OCI-LY7 (cell line): ENCODE results near the gene PHACTR1. TPM values are rescaled to one million over a fixed set of nuclear protein-coding genes. Genes with fewer than 3 reads are reported as not detected.
"Not testable (repeated sequence)": the region's sequence is repeated elsewhere in the genome, so short reads cannot be mapped to it uniquely, and the experiment has no call there.

Experiments used
- BruUV-seq: library from RNA; stranded (reverse); fragments of 400-500 nt; replicated peaks from 2 replicates; lab custom pipeline; 2021; lab: Mats Ljungman, UMichigan
- CTCF ChIA-PET: fragments of 300-600 bp; sonication (Branson Sonifier 250); formaldehyde crosslinking; loops from one replicate; lab custom pipeline; 2022; ENCODE audit warnings: antibody characterized with exemption; ENCODE audit not compliant: unreplicated experiment; lab: Charles Lee
- POLR2A ChIA-PET: fragments of 300-600 bp; sonication (Branson Sonifier 250); formaldehyde crosslinking; loops from one replicate; lab custom pipeline; 2022; ENCODE audit warnings: antibody characterized with exemption; lab: Charles Lee
- DNase-seq: peaks from one replicate; pipeline ENCODE4 v3.0.0-alpha.2; 2015; ENCODE audit warnings: low spot score
- H2AFZ ChIP-seq: fragments of 200-600 bp; sonication (generic), shearing (Covaris generic); 2 replicates; pipeline ENCODE4 v1.6.1; 2014; ENCODE audit warnings: mild to moderate bottlenecking, antibody characterized with exemption, low read length, moderate library complexity
- H3K27ac ChIP-seq: fragments of 200-600 bp; sonication (generic); 2 replicates; pipeline ENCODE4 v1.5.1; 2014; ENCODE audit warnings: mixed run types, low read depth, mild to moderate bottlenecking, moderate library complexity, low read length, inconsistent platforms; ENCODE audit not compliant: poor library complexity, severe bottlenecking
- H3K36me3 ChIP-seq: fragments of 200-600 bp; sonication (generic); 2 replicates; pipeline ENCODE4 v1.6.1; 2014; ENCODE audit warnings: mild to moderate bottlenecking, antibody characterized with exemption, low read length, moderate library complexity, mixed read lengths; ENCODE audit not compliant: insufficient read depth
- H3K4me1 ChIP-seq: fragments of 200-600 bp; sonication (generic); 2 replicates; pipeline ENCODE4 v1.5.1; 2014; ENCODE audit warnings: mild to moderate bottlenecking, low read length; ENCODE audit not compliant: insufficient read depth, poor library complexity, severe bottlenecking
- H3K4me2 ChIP-seq: fragments of 200-600 bp; sonication (generic); 2 replicates; pipeline ENCODE4 v1.6.1; 2014; ENCODE audit warnings: mild to moderate bottlenecking, low read length
- H3K4me3 ChIP-seq: fragments of 200-600 bp; sonication (generic); 2 replicates; pipeline ENCODE4 v1.5.1; 2014; ENCODE audit warnings: mild to moderate bottlenecking, low read depth, low read length; ENCODE audit not compliant: poor library complexity, severe bottlenecking
- H3K79me2 ChIP-seq: fragments of 200-600 bp; sonication (generic); 2 replicates; pipeline ENCODE4 v1.6.1; 2016; ENCODE audit warnings: low read depth, mild to moderate bottlenecking, low read length, moderate library complexity, mixed read lengths; ENCODE audit not compliant: insufficient read depth
- H3K9me2 ChIP-seq: fragments of 200-600 bp; sonication (generic); 2 replicates; pipeline ENCODE4 v1.6.1; 2016; ENCODE audit warnings: mild to moderate bottlenecking, low read length, mixed read lengths; ENCODE audit not compliant: insufficient read depth
- H3K9me3 ChIP-seq: fragments of 200-600 bp; sonication (generic); 2 replicates; pipeline ENCODE4 v1.6.1; 2014; ENCODE audit warnings: mild to moderate bottlenecking, mixed run types, low read length, mixed read lengths
- H4K20me1 ChIP-seq: fragments of 200-600 bp; sonication (generic); 2 replicates; pipeline ENCODE4 v1.6.1; 2014; ENCODE audit warnings: mild to moderate bottlenecking, antibody characterized with exemption, low read length, moderate library complexity, mixed read lengths; ENCODE audit not compliant: insufficient read depth
- CTCF ChIP-seq: fragments of 200-600 bp; sonication (generic); conservative IDR thresholded peaks from 2 replicates; pipeline ENCODE4 v1.5.1; 2014; ENCODE audit warnings: mild to moderate bottlenecking, antibody characterized with exemption, low read length, moderate library complexity, mixed read lengths
- EZH2phosphoT487 ChIP-seq: fragments of 200-600 bp; sonication (generic); IDR thresholded peaks from 2 replicates; pipeline ENCODE4 v1.6.1; 2018; ENCODE audit warnings: low read depth, borderline replicate concordance, mild to moderate bottlenecking, mixed run types, antibody characterized with exemption, low read length, moderate library complexity, mixed read lengths
- intact Hi-C: fragments of 100-400 bp; cut with micrococcal nuclease; formaldehyde crosslinking; loops from one replicate; pipeline ENCODE4 v1.10.0; 2022; ENCODE audit not compliant: unreplicated experiment
- total RNA-seq, 2 experiments: library from RNA; depleted of rRNA in 1 of 2; stranded (reverse); fragments of >200 nt in 1 of 2; shearing (Covaris generic) in 1 of 2; gene quantifications; 2 replicates each; pipeline ENCODE4 v1.2.3, GENCODE V29; 2014 to 2022

Gene PHACTR1
- total RNA-seq, 2 experiments from 2014 or later = 25.1 to 46.6 TPM

GRCh38 chr6:13125841-13126240 lies 409.3 kb downstream of the PHACTR1 start:
- TF ChIP-seq EZH2phosphoT487 (no peak), CTCF (no peak)
- no TSS peak for BruUV-seq

GRCh38 chr6:13131935-13132661 lies 415.5 kb downstream of the PHACTR1 start:
- Histone ChIP-seq H3K9me2 (no peaks in the 10 kb centered on the region), H4K20me1 (no peaks in the 10 kb centered on the region), H3K4me1 (no peaks in the 10 kb centered on the region), H3K9me3 (no peaks in the 10 kb centered on the region), H2AFZ (no peak overlapping the region), H3K4me2 (no peak overlapping the region), H3K4me3 (no peak overlapping the region), H3K79me2 (no peaks in the 10 kb centered on the region), H3K36me3 (no peaks in the 10 kb centered on the region), H3K27ac (no peak overlapping the region)
- POLR2A ChIA-PET = no interaction called here
- intact Hi-C loops = no loop called here
- TF ChIP-seq EZH2phosphoT487 (no peak), CTCF (no peak)
- DNase-seq = no peak
- CTCF ChIA-PET = interaction anchor here (0.6 kb wide), 1 partner anchor 69 kb away, joined by 3 read pairs; no protein-coding TSS in a partner anchor
- no TSS peak for BruUV-seq

More at GRCh38 chr6:13125841-13126240, 409.3 kb downstream of the PHACTR1 start:
- CTCF ChIA-PET = no interaction called here
- intact Hi-C loops = no loop called here
- Histone ChIP-seq H3K36me3 (no peaks in the 10 kb centered on the region), H3K9me2 (no peaks in the 10 kb centered on the region), H2AFZ (no peak overlapping the region), H3K4me3 (no peak overlapping the region), H4K20me1 (no peaks in the 10 kb centered on the region), H3K27ac (no peak overlapping the region), H3K4me1 (no peaks in the 10 kb centered on the region), H3K79me2 (no peaks in the 10 kb centered on the region), H3K4me2 (no peak overlapping the region), H3K9me3 (no peaks in the 10 kb centered on the region)
- no peak for DNase-seq
- POLR2A ChIA-PET = interaction anchor here (0.6 kb wide), 1 partner anchor 41 kb away, joined by 3 read pairs; no protein-coding TSS in a partner anchor

- CTCF ChIA-PET, H3K9me2 ChIP-seq, H3K4me1 ChIP-seq, H2AFZ ChIP-seq, POLR2A ChIA-PET, H3K36me3 ChIP-seq, H3K27ac ChIP-seq, DNase-seq, H3K4me3 ChIP-seq, intact Hi-C loops, H4K20me1 ChIP-seq, H3K4me2 ChIP-seq, BruUV-seq, H3K79me2 ChIP-seq, H3K9me3 ChIP-seq: not testable (repeated sequence)
Observed at GRCh38 chr6:13133894-13134293, 417.3 kb downstream of the PHACTR1 start.
